Activated effector memory CD4-positive, alpha-beta T cell treated with anti-CD3 and anti-CD28 coated beads, Interleukin-2, amount 50 U/mL, for 16 hours (primary cell): Measurements from ENCODE around the gene ESRRG.

Source experiments
- DNase-seq: peaks from one replicate; pipeline ENCODE4 v3.0.0-alpha.2; 2020

Gene ESRRG

DNA sequence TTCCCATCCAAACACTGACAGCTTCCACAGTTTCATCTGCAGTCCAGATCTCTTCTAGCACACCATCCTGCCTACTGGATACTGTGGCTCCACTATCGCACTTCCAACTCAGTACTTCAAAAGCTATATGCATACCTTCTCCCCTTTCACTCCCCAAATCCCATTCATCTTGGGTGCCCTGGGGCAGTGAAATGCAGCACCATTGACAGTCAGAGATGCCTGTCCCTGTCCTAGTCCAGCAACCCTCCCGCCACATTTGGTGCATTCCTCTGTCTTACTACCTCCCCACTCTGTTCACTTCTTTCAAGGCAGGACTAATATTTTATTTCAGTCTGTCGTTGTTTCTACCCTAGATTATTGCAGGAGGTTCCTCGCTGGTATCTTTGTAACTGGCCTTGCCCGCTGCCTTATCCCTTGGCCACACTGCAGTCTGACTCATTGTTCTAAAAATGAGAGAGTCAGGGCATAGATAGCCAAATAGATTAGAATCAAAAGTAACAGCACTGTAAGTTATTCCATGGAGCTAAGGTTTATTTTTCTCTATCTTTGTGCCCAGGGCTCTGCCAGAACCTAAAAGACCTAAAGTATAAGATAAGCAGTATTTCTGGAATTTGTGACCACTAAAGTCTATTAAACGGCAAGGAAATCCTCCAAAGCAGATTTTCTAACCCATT is 96.7 kb downstream of the ESRRG start:
- no peak for DNase-seq

- no peak for DNase-seq
These were observed 101.7 kb downstream of the ESRRG start for GRCh38 chr1:216621536-216621935.

DNA sequence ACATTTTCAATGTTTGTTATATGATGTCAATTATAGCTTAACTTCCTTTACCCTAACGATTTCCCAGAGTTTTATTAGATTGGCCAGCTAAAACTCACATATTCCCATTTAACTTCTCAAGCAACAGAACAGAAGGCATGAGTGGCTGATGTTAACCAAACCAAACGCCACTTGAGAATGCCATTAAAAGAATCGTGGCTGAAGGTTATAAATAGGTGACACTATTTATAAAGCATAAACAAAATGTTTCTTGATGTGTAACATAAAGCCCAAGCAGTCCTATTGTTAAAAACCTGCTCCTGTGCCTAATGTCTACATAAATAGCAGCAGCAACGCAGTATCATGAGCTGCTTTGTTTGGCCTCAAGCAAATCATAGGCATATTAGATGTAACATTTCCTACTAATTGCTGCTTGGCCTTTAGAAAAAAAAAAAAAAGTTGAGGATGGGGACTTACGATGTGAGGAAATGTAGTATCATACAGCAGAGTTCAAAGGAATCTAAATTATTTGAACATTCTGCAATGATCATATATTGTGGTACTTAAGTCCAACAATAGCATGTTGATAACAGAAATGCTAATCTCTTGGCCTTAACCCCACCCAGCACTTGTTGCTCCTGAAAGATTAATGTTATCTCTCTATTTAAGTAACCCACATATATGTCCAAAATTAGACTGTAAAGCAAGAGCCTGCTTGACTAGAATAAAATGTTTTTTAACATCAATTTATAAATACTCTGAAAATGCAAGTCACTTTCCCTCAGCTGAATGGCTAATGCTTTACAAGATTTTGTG is 106.0 kb downstream of the ESRRG start:
- no peak for DNase-seq

DNA sequence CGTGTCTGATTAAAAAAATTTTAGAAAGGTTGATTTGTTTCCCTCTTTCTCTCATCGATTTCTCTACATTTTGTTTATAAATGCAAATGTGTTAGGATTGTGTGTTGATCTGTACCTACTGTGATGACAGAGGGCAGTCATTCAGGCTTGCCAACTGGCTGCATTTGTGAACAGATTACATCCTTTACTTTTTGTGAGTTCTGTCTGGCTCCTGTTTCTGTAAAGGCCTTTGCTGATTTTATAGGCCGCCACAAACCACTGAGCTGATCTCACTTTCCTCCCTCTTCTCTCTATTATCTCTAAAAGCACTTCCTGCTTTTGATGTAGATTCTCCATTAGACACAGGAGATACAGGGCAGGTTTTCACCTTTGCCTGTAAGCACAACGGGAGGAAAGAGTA is 106.8 kb downstream of the ESRRG start:
- no peak for DNase-seq

GRCh38 chr1:216614011-216614934 is 109.0 kb downstream of the ESRRG start:
- no peak for DNase-seq

DNA sequence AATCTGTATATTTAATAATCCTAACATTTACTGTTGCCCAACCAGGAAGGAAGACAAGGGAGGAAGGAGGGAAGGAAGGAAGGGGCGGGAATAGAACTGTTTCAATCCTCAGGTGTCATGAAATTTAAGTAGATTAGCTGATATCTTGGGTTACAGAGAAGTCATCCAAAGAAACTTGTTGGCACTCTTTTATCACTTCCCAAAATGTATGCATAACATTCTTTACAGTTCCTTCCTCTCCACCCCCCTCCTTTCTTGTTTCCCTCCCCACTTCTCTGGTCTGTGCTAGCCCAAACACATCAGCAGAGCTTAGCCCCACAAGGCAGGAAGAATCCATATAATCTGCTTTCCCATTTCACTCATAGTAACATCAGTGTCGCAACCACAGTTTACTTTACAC is 110.9 kb downstream of the ESRRG start:
- no peak for DNase-seq

DNA sequence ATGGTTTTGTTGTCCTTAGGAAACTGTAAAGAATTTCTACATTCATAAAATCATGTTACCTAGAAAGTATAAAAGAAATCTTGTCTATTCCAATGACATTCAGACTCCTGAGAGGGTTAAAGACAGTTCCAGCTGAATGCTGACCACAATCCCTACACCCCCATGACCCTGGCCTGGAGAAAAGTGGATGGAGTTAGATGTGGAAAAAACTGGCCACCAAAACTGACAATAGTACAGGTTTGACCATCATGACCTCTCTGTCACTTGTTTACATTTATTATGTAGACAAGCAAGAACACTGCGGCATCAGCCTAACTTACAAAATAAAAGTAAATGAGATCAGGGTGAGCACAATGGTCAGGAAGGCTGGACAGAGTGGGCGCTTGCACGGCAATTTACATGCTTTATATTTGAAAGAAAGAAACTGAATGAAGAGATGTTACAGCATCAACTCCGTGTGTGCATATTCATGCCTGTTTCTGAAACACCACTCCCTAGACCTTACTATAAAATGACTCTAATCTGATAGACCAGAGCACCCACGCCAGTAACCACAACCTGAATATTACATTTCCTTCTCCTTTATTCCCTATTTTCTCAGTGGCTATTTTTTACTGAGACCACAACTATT is 116.0 kb downstream of the ESRRG start:
- no peak for DNase-seq

DNA sequence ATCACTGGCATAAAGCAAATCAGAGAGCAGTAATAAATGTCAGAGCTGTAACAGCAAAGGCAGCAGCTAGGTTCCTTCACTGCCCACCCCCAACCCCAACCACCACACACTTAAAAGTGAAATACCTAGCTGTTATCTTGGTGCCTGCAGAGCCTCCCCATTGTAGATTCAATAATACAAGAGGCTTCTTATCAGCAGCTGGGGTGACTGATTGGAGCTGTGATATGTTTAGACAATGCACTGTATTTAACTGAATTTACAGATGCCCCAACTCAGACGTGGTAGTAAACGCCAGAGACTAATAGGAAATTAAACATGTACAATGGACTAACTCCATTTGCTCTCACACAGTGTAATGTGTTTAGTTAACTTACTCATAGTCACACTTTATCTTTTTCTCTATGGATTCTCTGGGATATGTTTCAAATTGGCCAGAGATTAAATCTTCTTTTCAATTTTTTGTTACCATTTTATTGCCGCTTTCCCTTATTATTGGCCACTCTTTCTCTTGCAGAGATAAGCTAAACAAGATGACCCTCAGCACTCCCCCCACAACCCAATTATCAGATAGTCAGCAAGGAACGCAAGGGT is 117.1 kb downstream of the ESRRG start:
- no peak for DNase-seq

DNA sequence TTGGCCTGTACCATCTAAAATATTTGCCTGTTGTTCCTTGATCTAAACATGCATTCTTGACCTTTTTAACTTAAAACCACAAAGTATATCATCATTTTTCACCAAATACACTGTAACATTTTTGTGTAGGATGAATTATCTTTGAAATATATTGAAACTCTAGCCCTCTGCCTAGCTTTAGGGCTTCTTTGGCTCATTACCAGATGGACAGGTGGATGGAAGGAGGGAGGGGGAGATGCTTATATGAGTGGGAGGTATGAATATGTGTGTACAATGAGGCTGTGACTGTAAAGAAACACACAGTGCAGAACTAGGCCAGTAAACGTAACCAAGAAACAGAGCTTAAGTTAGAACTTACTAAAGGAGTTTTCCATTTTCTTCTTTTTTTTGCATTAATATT is 118.5 kb downstream of the ESRRG start:
- DNase-seq, result no peak

- DNase-seq, result no peak
These were observed 122.3 kb downstream of the ESRRG start for GRCh38 chr1:216600730-216601609.

DNA sequence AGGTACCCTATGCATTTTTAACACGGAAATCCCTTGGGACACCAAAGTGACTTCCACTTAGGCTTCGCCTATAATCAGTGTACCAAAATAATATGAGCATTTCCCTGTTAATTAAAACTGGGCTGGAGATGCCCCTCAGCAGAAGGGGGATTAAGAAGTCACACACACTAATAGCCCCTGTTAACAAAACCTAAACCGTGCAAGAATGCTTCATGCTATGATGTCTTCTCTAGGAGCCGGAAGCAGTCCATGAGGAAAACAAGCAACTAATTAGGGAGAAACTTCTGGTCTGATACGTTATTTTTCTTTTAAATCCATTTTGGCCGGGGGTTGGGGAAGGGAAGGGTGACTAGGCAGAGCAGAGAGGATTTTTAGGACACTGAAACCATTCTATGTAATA is 123.4 kb downstream of the ESRRG start:
- DNase-seq, result no peak

GRCh38 chr1:216598448-216598847 is 124.8 kb downstream of the ESRRG start:
- DNase-seq, result no peak

GRCh38 chr1:216596281-216596862 is 126.9 kb downstream of the ESRRG start:
- no peak for DNase-seq

GRCh38 chr1:216587715-216588114 is 135.5 kb downstream of the ESRRG start:
- DNase-seq, result no peak

GRCh38 chr1:216582151-216582550 is 141.1 kb downstream of the ESRRG start:
- DNase-seq, result no peak

DNA sequence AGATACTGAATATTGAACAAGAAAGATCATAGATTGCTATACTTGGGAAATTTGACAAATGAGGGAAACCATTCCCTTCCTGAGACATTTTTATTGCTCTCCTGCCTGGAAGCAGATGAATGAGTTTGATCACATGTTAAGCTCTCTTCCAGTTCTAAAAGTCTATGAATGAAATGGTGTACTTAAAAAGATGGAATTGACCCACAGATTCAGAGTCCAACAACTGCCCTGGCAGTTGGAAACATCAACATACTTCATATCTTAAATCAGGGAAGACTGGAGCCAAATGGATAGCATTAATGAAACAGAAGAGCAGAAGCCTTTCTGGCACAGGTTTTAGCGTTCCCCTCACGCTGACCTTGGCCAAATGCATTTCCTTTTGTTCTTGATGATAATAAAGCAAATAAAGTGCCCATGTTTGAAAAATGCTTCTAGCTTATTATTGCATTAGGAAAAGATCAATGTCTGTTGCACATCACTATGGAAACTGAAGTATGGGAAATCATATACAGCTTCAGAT is 142.6 kb downstream of the ESRRG start:
- no peak for DNase-seq

- no peak for DNase-seq
These were observed 146.8 kb downstream of the ESRRG start for GRCh38 chr1:216576234-216576937.

GRCh38 chr1:216566641-216567205 is 156.5 kb downstream of the ESRRG start:
- no peak for DNase-seq

DNA sequence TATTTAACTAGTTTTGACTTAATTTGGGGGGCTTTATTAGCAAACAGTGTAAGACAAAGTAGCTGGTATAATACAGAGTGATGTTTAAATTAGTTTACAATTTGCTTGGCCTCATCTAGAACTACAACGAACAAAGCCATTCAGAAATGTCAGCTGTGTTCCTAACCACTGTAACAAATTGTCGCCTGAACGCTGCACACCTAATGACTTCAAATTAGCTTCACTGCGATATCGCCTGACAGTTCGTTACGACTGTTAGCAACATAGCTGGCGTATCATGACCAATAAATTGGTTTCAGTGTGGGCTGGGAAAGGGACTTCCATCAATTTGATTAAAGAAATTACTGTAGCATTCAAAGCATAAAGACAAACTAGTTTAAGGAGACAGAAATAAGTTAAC is 160.1 kb downstream of the ESRRG start:
- no peak for DNase-seq

DNA sequence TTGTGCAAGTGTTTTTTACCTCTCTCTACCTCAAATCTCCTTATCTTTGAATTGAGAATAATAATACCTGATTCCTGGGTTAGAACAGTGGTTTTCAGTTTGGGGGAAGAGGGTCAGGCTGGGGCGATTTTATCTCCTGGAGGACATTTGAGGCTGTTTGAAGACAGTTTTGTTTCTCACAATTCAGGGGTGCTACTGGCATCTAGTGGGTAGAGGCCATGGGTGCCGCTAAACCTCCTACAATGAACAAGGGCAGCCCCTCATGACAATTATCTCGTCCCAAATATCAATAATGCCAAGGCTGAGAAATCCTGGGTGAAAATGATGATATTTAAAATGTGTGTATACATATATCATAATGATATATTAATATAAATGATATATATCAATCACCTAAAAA is 160.8 kb downstream of the ESRRG start:
- DNase-seq, result no peak
